ENCODE data around the gene HSPA1B.
"Not testable (repeated sequence)": the region's sequence is repeated elsewhere in the genome, so short reads cannot be mapped to it uniquely, and the experiment has no call there.

Gene HSPA1B

GRCh38 chr6:31842053-31842452, 14.5 kb downstream of the HSPA1B start:
- Mint-ChIP-seq H3K36me3 (ENCODE audit: low read depth) (peaks cover 39% of the 10 kb centered on the region), H3K4me3 (no peak overlapping the region), H3K4me1 (peaks cover 15% of the 10 kb centered on the region), H3K27ac (peak overlapping the region; percentile 51), H3K27me3 (ENCODE audit: low read depth, poor library complexity) (peaks cover 6% of the 10 kb centered on the region), H3K9me3 (no peaks in the 10 kb centered on the region)
- no peak for DNase-seq
- TF ChIP-seq CTCF (IDR thresholded peaks at IDR 0.05): no peak

DNA sequence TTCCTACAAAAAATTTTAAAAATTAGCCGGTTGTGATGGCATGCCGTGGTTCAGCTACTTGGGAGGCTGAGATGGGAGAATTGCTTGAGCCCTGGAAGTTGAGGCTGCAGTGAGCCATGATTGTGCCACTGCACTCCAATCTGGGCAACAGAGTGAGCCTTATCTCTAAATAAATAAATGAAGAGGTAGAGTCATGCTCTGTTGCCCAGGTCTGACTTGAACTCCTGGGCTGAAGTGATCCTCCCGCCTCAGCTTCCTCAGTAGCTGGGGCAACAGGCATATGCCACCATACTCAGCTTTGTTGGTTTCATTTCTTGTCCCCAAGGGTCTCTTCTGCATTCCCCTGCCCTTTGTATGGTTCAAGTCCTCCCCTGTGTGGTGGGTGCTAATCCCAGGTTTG, 17.0 kb downstream of the HSPA1B start:
- no peak for TF ChIP-seq CTCF (IDR thresholded peaks at IDR 0.05)

DNA sequence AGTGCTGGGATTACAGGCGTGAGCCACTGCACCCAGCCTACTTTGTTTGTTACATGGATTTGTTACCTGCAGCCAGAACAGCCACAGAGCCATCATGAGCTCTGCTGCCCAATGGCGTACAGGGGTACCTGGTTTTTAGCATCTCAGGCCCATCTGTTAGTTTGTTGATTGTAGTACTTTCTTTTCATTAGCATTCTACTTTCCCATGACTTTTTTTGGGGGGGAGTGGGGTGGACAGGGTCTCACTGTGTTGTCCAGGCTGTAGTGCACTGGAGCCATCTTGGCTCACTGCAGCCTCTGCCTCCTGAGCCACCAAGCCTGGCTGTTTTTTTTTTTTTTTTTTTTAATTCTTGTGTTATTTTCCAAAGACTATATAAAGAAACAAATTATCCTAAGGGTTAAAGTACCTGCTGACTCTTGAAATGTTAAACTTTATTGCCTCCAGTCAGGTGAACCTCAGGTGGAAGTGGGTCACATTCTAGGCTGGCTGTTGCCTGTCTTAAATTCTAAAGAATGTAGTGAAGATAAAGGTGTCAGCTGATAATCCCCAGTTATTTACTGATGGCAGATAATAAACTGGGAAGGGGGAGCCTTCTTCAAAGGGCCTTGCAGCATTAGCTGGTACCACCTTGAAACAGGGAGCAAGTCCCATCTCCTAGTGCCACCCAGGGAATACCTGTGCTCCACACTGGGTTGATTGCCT, 19.9 kb downstream of the HSPA1B start:
- H3K4me3 Mint-ChIP-seq: no peak overlapping the region
- H3K27ac Mint-ChIP-seq: no peak overlapping the region
- peaks cover 12% of the 10 kb centered on the region for H3K4me1 Mint-ChIP-seq
- peaks cover 9% of the 10 kb centered on the region for H3K27me3 Mint-ChIP-seq (ENCODE audit: low read depth, poor library complexity)
- peaks cover 6% of the 10 kb centered on the region for H3K36me3 Mint-ChIP-seq (ENCODE audit: low read depth)
- H3K9me3 Mint-ChIP-seq: peaks cover under 1% of the 10 kb centered on the region
- TF ChIP-seq CTCF (IDR thresholded peaks at IDR 0.05): no peak
- DNase-seq: no peak

More for the DNA sequence above, 17.0 kb downstream of the HSPA1B start:
- Mint-ChIP-seq H3K27me3 (ENCODE audit: low read depth, poor library complexity) (peaks cover 9% of the 10 kb centered on the region), H3K36me3 (ENCODE audit: low read depth) (peaks cover 22% of the 10 kb centered on the region), H3K9me3 (no peaks in the 10 kb centered on the region), H3K4me1 (peaks cover under 1% of the 10 kb centered on the region), H3K4me3 (no peak overlapping the region), H3K27ac (peak overlapping the region; percentile 59)
- DNase-seq: no peak

GRCh38 chr6:31850765-31851484, 23.4 kb downstream of the HSPA1B start:
- TF ChIP-seq CTCF (IDR thresholded peaks at IDR 0.05): no peak
- no peak overlapping the region for H3K4me3 Mint-ChIP-seq
- H3K36me3 Mint-ChIP-seq (ENCODE audit: low read depth): peaks cover 21% of the 10 kb centered on the region
- H3K9me3 Mint-ChIP-seq: peaks cover 17% of the 10 kb centered on the region
- H3K4me1 Mint-ChIP-seq: peaks cover 12% of the 10 kb centered on the region
- H3K27me3 Mint-ChIP-seq (ENCODE audit: low read depth, poor library complexity): peaks cover 7% of the 10 kb centered on the region
- peak overlapping the region; percentile 66 for H3K27ac Mint-ChIP-seq
- no peak for DNase-seq

DNA sequence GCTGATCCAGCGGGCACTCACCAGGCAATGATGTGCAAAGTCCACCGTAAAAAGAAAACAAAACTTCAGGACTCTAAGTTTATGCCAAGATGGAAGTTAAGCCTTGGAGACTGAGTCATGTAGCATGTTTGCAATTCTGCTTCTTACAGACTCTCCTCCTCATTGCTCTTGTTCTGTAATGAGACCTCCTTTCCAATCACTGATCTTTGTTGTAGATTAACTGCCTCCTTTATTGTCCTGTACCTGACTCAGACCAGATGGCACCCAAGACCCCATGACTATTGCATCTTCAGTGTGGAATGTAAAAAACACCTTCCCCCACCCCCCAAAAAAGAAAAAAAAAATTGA, 23.9 kb downstream of the HSPA1B start:
- Mint-ChIP-seq H3K4me3 (no peak overlapping the region), H3K9me3 (peaks cover 20% of the 10 kb centered on the region), H3K27me3 (ENCODE audit: low read depth, poor library complexity) (peaks cover 7% of the 10 kb centered on the region), H3K27ac (no peak overlapping the region), H3K4me1 (peaks cover 12% of the 10 kb centered on the region), H3K36me3 (ENCODE audit: low read depth) (peaks cover 23% of the 10 kb centered on the region)
- TF ChIP-seq CTCF (IDR thresholded peaks at IDR 0.05): no peak
- DNase-seq: no peak

DNA sequence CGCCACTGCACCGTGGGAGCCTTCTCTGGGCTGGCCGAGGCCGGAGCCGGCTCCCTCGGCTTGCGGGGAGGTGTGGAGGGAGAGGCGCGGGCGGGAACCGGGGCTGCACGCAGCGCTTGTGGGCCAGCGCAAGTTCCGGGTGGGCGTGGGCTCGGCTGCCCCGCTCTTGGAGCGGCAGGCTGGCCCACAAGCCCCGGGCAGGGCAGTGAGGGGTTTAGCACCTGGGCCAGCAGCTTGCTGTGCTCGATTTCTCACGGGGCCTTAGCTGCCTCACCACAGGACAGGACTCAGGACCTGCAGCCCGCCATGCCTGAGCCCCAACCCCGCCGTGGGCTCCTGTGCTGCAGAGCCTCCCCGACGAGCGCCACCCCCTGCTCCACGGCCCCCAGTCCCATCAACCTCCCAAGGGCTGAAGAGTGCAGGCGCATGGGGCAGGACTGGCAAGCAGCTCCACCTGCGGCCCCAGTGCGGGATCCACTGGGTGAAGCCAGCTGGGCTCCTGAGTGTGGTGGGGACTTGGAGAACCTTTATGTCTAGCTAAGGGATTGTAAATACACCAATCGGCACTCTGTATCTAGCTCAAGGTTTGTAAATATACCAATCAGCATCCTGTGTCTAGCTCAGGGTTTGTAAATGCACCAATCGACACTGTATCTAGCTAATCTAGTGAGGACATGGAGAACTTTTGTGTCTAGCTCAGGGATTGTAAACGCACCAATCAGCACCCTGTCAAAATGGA, 24.6 kb downstream of the HSPA1B start:
- Mint-ChIP-seq H3K36me3 (ENCODE audit: low read depth) (peaks cover 30% of the 10 kb centered on the region), H3K4me1 (peaks cover 12% of the 10 kb centered on the region), H3K9me3 (peaks cover 25% of the 10 kb centered on the region)
- H3K27ac Mint-ChIP-seq; H3K4me3 Mint-ChIP-seq; H3K27me3 Mint-ChIP-seq (ENCODE audit: low read depth, poor library complexity); DNase-seq: not testable (repeated sequence)

GRCh38 chr6:31857774-31858173, 30.2 kb downstream of the HSPA1B start:
- not testable (repeated sequence) for H3K4me3 Mint-ChIP-seq; H3K27me3 Mint-ChIP-seq (ENCODE audit: low read depth, poor library complexity); DNase-seq
- peaks cover 21% of the 10 kb centered on the region for H3K9me3 Mint-ChIP-seq
- peaks cover 47% of the 10 kb centered on the region for H3K36me3 Mint-ChIP-seq (ENCODE audit: low read depth)
- peak overlapping the region; percentile 3 for H3K27ac Mint-ChIP-seq
- peaks cover 12% of the 10 kb centered on the region for H3K4me1 Mint-ChIP-seq

All from nephron progenitor cell (in vitro differentiated cells).